ELR (cell line): ENCODE measurements around the gene NCAM1.
A peak's percentile ranks its signal among the peaks of the same experiment; 100 is the strongest.

ENCODE experiments used
- DNase-seq: peaks from one replicate; pipeline ENCODE4 v3.0.0-alpha.2; 2015; ENCODE audit warnings: low read depth

Gene NCAM1

DNA sequence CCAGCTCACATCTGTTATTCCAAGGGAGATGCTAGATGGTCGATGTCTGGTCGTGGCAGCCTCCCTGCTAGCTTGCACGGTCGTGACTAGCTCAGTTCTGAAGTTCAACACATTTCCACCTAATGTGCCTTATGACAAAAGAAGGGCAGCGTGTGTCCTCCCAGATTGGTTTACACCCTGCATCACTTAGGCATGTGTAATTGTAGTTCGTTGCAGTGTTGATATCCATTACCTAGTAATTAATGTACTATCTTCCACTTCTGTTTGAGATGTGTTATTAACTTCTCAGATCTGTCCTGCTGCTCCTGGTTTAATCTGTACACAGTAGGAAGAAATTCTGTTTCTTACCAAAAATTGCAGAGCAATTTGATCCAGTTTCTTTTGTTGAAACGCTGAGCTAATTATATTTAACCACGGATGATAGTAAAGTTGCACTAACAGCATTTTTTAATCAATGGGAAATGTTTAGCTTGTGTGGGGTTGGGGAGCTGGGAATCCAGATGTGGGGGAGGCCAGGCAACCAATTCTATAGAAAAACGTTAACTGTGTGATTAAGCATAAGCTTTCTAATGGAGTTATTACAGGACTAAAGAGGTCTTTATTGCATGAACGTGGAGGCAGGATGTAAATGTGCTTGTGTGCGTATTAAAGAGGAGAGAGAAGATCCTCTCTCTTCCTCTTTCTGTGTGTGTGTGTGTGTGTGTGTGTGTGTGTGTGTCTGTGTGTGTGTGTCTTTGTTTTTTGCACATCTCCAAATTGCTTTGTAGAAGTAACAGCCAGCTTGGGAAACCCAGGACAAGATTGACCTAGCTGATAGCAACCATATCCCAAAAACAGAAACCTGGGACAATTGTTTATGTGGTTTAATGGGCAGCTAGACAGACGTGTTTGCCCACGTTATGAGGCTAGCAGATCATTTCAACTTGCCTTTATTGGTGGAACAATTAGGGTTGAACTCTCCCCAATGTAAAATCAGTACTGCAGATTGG is 207.4 kb downstream of the NCAM1 start:
- no peak for DNase-seq

GRCh38 chr11:113172382-113172951 is 211.2 kb downstream of the NCAM1 start:
- DNase-seq, result no peak

- DNase-seq, result no peak
These were observed 211.9 kb downstream of the NCAM1 start for GRCh38 chr11:113173126-113173525.

GRCh38 chr11:113174882-113175281 is 213.7 kb downstream of the NCAM1 start:
- no peak for DNase-seq

- peak; percentile 71 for DNase-seq
These were observed 215.6 kb downstream of the NCAM1 start for GRCh38 chr11:113176599-113177360.

DNA sequence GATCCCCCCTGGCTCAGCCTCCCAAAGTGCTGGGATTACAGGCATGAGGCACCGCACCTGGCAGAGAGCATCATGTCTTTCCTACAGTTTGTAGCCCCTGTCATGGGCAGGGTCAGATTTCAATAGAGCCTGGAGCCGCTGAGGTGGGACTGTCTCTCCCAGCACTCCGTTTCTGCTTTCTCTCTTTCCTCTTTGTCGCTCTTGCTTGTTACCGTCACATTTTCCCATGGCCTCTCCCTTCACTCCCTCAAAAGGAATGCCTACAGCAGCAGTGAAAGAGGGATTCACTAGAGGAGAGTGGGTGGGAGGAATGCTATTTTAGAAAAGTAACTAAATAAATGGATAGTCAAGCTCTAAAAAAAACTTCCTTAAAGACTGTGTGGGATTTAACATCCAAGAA is 216.5 kb downstream of the NCAM1 start:
- no peak for DNase-seq

GRCh38 chr11:113178381-113179070 is 217.3 kb downstream of the NCAM1 start:
- no peak for DNase-seq

DNA sequence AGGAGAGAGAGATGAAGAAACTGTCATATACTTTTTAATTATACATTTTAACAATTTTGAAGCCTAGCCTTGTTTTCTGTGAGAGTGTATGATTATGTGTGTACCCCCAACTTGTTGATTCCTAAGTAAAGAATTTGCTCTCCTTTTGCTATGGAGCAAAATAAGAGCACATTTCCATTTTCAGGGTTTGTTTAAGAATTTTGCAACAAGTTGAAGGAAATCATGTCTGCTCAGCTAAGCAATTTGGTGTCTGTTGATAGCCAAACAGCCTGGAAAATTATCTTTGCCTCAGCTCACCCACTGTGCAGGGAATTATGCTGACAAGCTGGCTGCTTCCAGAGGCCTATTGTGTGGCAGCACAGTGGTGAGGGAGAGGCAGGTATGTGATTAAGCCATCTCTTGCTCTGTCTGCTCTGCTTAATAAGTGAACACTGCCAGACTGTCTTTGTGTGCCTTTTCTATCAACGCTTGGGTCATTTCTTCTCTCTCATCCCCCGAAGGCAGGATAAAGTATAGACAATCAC is 218.0 kb downstream of the NCAM1 start:
- DNase-seq, result no peak

DNA sequence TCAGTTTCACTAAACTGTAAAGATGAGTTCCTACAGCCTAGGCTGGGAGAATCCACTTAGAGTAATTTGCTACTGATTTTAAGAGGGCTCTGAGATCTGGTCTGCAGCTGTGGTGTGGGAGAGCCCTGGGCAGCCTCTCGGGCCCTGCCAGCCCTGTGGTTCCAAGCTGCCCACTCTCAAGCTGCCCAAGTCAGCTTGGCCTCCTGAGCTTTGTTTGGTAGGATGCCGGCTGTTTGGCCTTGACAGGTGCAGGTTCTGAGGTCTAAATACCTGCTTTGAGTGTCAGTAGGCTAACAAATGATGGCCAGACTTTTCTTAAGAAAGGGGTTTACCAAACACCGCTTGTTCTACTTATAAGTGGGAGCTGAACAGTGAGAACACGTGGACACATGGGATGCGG is 219.9 kb downstream of the NCAM1 start:
- DNase-seq, result no peak

DNA sequence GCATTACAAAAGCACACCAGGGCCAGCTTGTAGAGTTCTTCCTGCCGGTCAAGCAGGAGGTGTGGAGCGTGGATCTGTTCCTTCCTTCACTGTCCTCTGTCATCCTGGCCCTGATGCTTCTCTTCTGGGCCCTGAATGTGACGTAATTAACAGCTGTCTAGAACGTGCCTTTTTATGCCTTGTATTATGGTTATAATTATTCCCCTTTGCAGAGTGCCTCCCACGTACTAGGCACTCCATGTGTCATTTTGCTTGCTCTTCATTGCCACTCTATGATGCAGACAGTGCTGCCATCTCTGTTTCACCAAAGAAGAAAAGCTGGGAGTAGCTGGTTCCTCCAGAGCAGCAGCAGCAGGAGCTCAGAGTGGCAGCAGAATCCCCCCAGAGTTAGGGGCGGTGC is 221.1 kb downstream of the NCAM1 start:
- no peak for DNase-seq

- DNase-seq, result peak; percentile 98
These were observed 223.3 kb downstream of the NCAM1 start for GRCh38 chr11:113184498-113184897.

DNA sequence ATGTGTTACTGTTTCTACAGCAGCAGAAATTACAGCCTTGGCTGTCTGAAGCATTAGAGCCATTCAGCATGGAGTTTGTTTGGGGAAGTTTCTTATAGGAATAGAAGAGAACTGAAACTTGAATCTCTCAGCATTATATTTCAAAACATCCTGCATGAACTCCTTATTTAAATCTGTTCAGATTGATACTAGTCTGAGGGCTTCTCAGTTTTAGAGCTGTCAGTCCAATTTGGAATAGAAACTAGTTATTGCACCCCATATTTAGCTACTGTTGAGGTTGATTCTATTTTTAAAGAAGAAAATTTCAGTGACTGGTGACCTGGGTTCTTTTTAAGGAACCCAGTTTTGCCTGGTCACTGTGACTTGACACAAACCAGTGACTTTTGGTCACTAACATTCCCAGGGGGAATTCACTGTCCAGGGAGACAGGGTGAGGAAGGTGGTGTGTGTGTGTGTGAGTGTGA is 227.2 kb downstream of the NCAM1 start:
- no peak for DNase-seq

DNA sequence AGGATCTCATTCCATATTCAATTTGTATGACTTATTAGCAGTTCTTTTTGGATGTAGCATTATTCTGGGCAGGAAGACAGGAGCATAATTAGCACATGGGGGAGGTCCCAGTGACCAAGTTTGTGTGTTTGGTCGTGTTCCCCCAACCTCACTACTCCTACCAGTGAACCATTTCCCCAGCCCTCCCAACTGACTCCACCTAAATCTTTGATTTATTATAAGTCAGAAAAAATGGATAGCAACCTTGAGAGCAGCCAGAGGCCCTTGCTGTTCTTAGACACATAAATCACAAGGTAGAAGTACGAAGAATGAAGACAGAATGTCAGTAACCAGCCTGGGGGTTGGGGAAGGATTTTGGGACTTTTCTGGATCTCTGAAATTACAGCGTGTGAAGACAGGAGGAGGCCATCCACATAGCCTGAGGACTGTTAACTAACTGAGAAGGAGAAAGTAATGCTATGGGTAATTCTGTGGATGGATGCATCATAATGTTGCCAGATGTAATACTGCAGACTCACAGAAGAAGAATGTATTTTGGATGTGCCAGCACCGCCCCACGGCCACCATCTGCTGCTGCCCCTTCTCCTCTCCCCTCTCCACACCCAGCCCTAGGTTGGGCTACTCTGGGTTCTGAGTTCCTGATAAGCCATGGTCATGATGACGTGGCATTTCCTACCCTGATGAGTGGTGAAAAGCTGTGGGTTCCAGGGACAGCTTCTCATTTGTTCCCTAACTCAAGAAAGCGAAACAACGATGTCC is 228.9 kb downstream of the NCAM1 start:
- DNase-seq, result peak; percentile 97

GRCh38 chr11:113192121-113192925 is 231.1 kb downstream of the NCAM1 start:
- no peak for DNase-seq

DNA sequence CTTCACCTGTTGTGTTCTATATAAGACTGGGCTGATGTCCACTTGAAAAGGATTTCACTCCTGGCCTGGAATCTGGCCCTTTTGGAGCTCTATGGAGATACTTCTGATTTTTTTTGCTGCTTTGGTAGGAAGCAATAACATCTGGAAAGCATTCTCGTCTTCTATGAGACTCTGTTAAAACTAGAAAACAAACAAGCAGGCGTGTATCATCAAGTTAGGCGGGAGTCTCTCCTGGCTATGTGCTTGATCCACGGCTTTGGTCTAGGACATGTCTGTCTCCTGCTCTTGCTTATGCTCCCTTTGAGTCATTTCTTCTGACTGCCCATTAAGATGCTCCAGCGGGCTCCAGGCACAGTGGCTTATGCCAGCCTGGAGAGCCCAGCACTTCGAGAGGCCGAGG is 231.8 kb downstream of the NCAM1 start:
- no peak for DNase-seq

DNA sequence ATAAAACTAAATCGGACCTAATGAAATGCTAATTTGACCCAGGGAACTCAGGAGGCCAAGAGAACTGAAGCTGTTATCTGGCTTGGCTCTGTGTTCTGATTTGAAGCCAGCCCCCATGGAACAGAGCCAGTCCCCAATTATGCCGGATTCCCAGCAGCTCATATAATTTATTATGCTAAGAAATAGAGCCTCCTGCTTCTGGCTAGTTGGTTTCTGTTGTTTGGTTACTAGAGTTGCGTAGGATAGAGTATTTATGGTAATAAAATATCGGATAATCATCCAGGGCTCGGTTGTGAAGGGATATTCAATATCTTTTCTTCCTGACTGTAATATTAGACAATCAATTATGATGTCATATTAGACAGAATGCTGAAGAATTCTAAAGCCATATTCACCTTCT is 232.7 kb downstream of the NCAM1 start:
- no peak for DNase-seq

DNA sequence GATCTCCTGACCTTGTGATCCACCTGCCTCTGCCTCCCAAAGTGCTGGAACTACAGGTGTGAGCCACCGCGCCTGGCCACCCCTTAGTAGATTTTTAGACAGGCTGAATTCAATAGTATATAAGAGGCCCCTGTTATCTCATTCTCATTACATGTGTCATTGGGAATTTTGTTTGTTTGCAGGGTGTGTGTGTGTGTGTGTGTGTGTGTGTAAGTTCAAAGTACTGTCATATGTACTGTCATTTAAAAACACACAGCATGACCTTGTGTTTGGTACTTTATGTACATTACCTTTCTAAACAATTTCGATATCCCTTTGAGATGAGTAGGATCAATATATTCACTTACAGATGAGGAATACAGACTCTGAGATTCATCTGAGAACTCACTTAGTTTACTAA is 234.5 kb downstream of the NCAM1 start:
- no peak for DNase-seq

DNA sequence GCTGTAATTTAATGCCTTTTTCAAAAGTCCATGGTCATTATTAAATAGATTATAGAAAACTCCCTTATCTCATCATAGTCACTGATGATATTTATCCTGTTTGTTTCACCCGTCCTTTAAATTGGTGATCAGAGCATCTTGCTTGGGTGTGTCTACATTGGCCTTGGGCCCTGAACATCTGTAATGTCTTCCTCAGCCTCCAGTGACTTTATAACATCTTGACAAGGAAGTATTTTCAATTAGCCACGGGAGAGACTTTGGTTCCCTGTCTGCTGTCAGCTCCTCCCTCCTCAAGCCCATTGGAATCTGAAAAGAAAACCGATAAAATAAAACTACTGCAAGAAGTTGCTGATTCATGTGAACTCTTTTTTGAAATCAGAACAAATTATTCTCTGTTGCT is 236.2 kb downstream of the NCAM1 start:
- DNase-seq, result no peak

- DNase-seq, result no peak
These were observed 237.9 kb downstream of the NCAM1 start for GRCh38 chr11:113198972-113199661.

- no peak for DNase-seq
These were observed 238.6 kb downstream of the NCAM1 start for GRCh38 chr11:113199866-113200265.
